ENCODE data around the gene AKR7A2. TPM values are rescaled to one million over a fixed set of nuclear protein-coding genes. Genes with fewer than 3 reads are reported as not detected.

Gene AKR7A2
- total and polyA plus RNA-seq, 10 of the 15 experiments (the other 5 are each of a cell fraction or from before 2014, with no cell fraction given): 1.3 to 114 (median 48.0) TPM

GRCh38 chr1:19360432-19360831, 48.5 kb upstream of the AKR7A2 start (continued):
- TF ChIP-seq RELA (IDR thresholded peaks at IDR 0.05; ENCODE audit: borderline replicate concordance, partially characterized antibody) (no peak), ZBED1 (IDR thresholded peaks at IDR 0.05; ENCODE audit: borderline replicate concordance) (no peak), MTA3 (IDR thresholded peaks at IDR 0.05; ENCODE audit: borderline replicate concordance, low read length) (no peak), MYC (IDR thresholded peaks at IDR 0.05; ENCODE audit: insufficient read depth, insufficient read length, insufficient replicate concordance, low read length, severe bottlenecking) (no peak)
- TF ChIP-seq, protein P1, sequence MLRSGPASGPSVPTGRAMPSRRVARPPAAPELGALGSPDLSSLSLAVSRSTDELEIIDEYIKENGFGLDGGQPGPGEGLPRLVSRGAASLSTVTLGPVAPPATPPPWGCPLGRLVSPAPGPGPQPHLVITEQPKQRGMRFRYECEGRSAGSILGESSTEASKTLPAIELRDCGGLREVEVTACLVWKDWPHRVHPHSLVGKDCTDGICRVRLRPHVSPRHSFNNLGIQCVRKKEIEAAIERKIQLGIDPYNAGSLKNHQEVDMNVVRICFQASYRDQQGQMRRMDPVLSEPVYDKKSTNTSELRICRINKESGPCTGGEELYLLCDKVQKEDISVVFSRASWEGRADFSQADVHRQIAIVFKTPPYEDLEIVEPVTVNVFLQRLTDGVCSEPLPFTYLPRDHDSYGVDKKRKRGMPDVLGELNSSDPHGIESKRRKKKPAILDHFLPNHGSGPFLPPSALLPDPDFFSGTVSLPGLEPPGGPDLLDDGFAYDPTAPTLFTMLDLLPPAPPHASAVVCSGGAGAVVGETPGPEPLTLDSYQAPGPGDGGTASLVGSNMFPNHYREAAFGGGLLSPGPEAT (IDR thresholded peaks at IDR 0.05; ENCODE audit: low read depth): no peak
- TF ChIP-seq, protein P2, sequence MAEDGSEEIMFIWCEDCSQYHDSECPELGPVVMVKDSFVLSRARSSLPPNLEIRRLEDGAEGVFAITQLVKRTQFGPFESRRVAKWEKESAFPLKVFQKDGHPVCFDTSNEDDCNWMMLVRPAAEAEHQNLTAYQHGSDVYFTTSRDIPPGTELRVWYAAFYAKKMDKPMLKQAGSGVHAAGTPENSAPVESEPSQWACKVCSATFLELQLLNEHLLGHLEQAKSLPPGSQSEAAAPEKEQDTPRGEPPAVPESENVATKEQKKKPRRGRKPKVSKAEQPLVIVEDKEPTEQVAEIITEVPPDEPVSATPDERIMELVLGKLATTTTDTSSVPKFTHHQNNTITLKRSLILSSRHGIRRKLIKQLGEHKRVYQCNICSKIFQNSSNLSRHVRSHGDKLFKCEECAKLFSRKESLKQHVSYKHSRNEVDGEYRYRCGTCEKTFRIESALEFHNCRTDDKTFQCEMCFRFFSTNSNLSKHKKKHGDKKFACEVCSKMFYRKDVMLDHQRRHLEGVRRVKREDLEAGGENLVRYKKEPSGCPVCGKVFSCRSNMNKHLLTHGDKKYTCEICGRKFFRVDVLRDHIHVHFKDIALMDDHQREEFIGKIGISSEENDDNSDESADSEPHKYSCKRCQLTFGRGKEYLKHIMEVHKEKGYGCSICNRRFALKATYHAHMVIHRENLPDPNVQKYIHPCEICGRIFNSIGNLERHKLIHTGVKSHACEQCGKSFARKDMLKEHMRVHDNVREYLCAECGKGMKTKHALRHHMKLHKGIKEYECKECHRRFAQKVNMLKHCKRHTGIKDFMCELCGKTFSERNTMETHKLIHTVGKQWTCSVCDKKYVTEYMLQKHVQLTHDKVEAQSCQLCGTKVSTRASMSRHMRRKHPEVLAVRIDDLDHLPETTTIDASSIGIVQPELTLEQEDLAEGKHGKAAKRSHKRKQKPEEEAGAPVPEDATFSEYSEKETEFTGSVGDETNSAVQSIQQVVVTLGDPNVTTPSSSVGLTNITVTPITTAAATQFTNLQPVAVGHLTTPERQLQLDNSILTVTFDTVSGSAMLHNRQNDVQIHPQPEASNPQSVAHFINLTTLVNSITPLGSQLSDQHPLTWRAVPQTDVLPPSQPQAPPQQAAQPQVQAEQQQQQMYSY (CRISPR knock-in tag; IDR thresholded peaks at IDR 0.05): no peak

DNA sequence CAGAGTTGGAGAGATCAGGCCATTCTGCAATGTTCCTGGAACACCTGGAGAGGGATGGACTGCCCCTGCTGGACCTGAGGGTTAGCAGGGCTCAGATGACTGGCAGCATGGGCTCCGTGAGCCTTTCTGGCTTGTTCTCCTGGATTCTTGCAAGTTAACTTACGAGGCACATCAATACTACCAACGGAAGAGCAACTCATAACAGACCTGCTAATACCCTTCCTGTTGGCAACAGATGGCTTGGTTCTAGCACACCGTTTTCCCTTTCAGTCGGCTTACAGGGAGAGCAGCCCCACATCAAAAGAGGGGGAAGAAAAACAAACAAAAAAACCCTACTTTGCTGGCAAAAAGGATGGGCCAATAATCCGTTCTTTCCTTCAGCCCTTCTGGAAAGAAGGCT, 48.1 kb upstream of the AKR7A2 start:
- Histone ChIP-seq H3K79me2 (ENCODE audit: control insufficient read depth, insufficient read depth, low read length) (no peaks in the 10 kb centered on the region), H3K4me1 (ENCODE audit: control insufficient read depth, insufficient read depth, low read length) (no peaks in the 10 kb centered on the region), H4K20me1 (ENCODE audit: control insufficient read depth, insufficient read depth) (no peaks in the 10 kb centered on the region), H3K36me3 (ENCODE audit: control insufficient read depth in 2 of 2, insufficient read depth in 2 of 2, low read length in 1 of 2) (peaks cover 14 to 17% of the 10 kb centered on the region in 2 experiments), H3K9me3 (replicated peaks; ENCODE audit: control insufficient read depth, insufficient read depth, low read length) (no peaks in the 10 kb centered on the region), H3K4me3 (no peak overlapping the region), H3K27me3 (replicated peaks in 1 of 2; ENCODE audit: control insufficient read depth in 2 of 2, insufficient read depth in 2 of 2, low read length in 1 of 2) (no peaks in the 10 kb centered on the region), H2AFZ (ENCODE audit: control insufficient read depth, low read depth, low read length) (no peak overlapping the region), H3K9ac (ENCODE audit: control insufficient read depth, insufficient read depth, low read length) (no peak overlapping the region), H3K27ac (ENCODE audit: control insufficient read depth, insufficient read depth) (no peak overlapping the region), H3K4me2 (ENCODE audit: control insufficient read depth, insufficient read depth) (no peak overlapping the region)
- no TSS peak for BruUV-seq (replicated peaks)
- DNase-seq (ENCODE audit: low read depth, low spot score): no peak
- in situ Hi-C loops (cut with MboI) (no loop called here), intact Hi-C loops (cut with micrococcal nuclease; ENCODE audit: unreplicated experiment) (no loop called here)
- ATAC-seq: no peak
- ChIA-PET POLR2A (no interaction called here), SMC1A (ENCODE audit: uncharacterized antibody, unreplicated experiment) (no interaction called here), RAD21 (ENCODE audit: unreplicated experiment) (no interaction called here), CTCF (no interaction called here)
- no peak for FAIRE-seq
- WGBS (ENCODE audit: insufficient coverage, insufficient replicate concordance, low lambda C conversion rate, missing lambda C conversion rate): 80% methylated on average over 6 of the region's 6 CpGs
- no peak for TF ChIP-seq HDAC6 (IDR thresholded peaks at IDR 0.05; ENCODE audit: unreplicated experiment)
- TF ChIP-seq, protein P2 (CRISPR knock-in tag; IDR thresholded peaks at IDR 0.05): no peak
- no peak for TF ChIP-seq NFIC (IDR thresholded peaks at IDR 0.05; ENCODE audit: low read depth, low read length)
- no peak for TF ChIP-seq LARP7 (IDR thresholded peaks at IDR 0.05)
- no peak for TF ChIP-seq YY1 (IDR thresholded peaks at IDR 0.05; ENCODE audit: low read depth, low read length)
- no peak for TF ChIP-seq EP300 (IDR thresholded peaks at IDR 0.05; ENCODE audit: borderline replicate concordance in 1 of 2, control insufficient read depth in 1 of 2, low read depth in 2 of 2, low read length in 2 of 2)
- TF ChIP-seq IKZF2 (IDR thresholded peaks at IDR 0.05): no peak
